ENCODE results near the gene SLC46A1.

SLC46A1 gene

DNA sequence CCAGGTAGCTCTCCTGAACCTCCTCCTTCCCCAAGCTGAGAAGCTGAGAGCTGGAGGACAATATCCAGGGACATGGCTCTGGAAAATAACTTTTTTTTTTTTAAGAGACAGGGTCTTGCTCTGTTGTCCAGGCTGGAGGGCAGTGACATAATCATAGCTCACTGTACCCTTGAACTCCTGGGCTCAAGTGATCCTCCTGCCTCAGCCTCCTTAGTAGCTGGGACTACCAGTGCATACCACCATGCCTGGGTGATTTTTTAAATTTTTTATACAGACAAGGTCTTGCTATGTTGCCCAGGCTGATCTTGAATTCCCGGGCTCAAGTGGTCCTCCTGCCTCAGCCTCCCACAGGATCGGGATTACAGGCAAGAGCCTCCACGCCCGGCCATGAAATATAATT is 6.2 kb downstream of the SLC46A1 start:
- H3K9me3 ChIP-seq (replicated peaks; ENCODE audit: insufficient read depth, low read length): no peaks in the 10 kb centered on the region
- no peaks in the 10 kb centered on the region for H3K27me3 ChIP-seq (replicated peaks; ENCODE audit: insufficient read depth, low read length)
- TF ChIP-seq EZH2 (optimal IDR thresholded peaks at IDR 0.05; ENCODE audit: low read depth, low read length): no peak
- TF ChIP-seq, protein P1, sequence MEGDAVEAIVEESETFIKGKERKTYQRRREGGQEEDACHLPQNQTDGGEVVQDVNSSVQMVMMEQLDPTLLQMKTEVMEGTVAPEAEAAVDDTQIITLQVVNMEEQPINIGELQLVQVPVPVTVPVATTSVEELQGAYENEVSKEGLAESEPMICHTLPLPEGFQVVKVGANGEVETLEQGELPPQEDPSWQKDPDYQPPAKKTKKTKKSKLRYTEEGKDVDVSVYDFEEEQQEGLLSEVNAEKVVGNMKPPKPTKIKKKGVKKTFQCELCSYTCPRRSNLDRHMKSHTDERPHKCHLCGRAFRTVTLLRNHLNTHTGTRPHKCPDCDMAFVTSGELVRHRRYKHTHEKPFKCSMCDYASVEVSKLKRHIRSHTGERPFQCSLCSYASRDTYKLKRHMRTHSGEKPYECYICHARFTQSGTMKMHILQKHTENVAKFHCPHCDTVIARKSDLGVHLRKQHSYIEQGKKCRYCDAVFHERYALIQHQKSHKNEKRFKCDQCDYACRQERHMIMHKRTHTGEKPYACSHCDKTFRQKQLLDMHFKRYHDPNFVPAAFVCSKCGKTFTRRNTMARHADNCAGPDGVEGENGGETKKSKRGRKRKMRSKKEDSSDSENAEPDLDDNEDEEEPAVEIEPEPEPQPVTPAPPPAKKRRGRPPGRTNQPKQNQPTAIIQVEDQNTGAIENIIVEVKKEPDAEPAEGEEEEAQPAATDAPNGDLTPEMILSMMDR (IDR thresholded peaks at IDR 0.05; ENCODE audit: low read length): no peak
- TF ChIP-seq EZH2phosphoT487 (IDR thresholded peaks at IDR 0.05; ENCODE audit: low read length): no peak
- no peak overlapping the region for H3K4me2 ChIP-seq (ENCODE audit: low read depth, low read length)
- DNase-seq: no peak
- H3K9ac ChIP-seq (ENCODE audit: low read length): no peak overlapping the region
- H3K9me2 ChIP-seq (replicated peaks; ENCODE audit: insufficient read depth, low read length): no peaks in the 10 kb centered on the region
- no peak overlapping the region for H2AFZ ChIP-seq (ENCODE audit: low read length)
- no peak overlapping the region for H3K27ac ChIP-seq (ENCODE audit: low read length)
- no peaks in the 10 kb centered on the region for H3K79me2 ChIP-seq (ENCODE audit: low read length)
- no peak overlapping the region for H3K4me3 ChIP-seq (ENCODE audit: low read length)
- no peaks in the 10 kb centered on the region for H3K4me1 ChIP-seq (ENCODE audit: low read length)
- H3K36me3 ChIP-seq (replicated peaks; ENCODE audit: insufficient read depth, low read length): no peaks in the 10 kb centered on the region
- no peaks in the 10 kb centered on the region for H3F3A ChIP-seq (ENCODE audit: insufficient read depth, low read length)
- no peaks in the 10 kb centered on the region for H4K20me1 ChIP-seq (ENCODE audit: insufficient read depth, low read length)

DNA sequence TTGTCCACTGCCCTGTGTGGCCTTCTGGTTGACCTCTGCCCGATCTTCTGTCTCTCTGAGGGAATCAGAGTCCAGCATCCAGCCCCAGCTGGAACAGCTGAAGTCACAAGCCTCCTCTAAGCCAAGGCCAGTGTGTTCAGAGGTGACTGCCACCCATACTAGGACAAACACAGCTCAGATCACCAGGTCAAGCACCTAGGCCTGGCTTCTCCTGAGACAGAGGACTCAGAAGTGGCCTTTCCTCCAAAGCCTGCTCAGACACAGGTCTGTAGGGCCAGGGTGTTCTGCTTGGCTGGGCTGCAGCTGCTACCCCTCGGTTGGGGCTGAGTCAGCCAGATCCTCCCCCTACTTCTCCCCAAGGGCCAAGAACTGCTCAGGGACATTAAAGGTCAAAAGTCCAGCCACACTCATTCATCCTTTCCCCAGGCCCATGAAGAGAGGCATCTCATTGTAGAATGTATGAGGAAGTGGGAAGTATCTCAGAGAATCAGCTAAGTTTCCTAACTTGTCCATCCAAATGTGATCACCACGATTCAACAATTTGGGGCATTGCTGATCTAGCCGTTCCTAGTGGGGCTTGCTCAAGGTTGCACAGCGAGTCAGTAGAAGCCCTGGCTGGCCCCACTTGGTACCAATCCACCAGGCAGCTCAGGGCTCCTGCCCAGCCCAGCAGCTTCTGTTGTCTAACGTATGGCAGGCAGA is 7.6 kb downstream of the SLC46A1 start:
- no peak overlapping the region for H3K4me2 ChIP-seq (ENCODE audit: low read depth, low read length)
- H3K4me1 ChIP-seq (ENCODE audit: low read length): no peaks in the 10 kb centered on the region
- H3K9ac ChIP-seq (ENCODE audit: low read length): no peak overlapping the region
- no peaks in the 10 kb centered on the region for H3K79me2 ChIP-seq (ENCODE audit: low read length)
- no peak for DNase-seq
- TF ChIP-seq, protein P1 (IDR thresholded peaks at IDR 0.05; ENCODE audit: low read length): no peak
- TF ChIP-seq EZH2 (optimal IDR thresholded peaks at IDR 0.05; ENCODE audit: low read depth, low read length) (no peak), EZH2phosphoT487 (IDR thresholded peaks at IDR 0.05; ENCODE audit: low read length) (no peak)
- no peak overlapping the region for H3K4me3 ChIP-seq (ENCODE audit: low read length)
- H4K20me1 ChIP-seq (ENCODE audit: insufficient read depth, low read length): no peaks in the 10 kb centered on the region
- no peaks in the 10 kb centered on the region for H3F3A ChIP-seq (ENCODE audit: insufficient read depth, low read length)
- H3K27ac ChIP-seq (ENCODE audit: low read length): no peak overlapping the region
- H3K36me3 ChIP-seq (replicated peaks; ENCODE audit: insufficient read depth, low read length): no peaks in the 10 kb centered on the region
- no peaks in the 10 kb centered on the region for H3K9me2 ChIP-seq (replicated peaks; ENCODE audit: insufficient read depth, low read length)
- H3K27me3 ChIP-seq (replicated peaks; ENCODE audit: insufficient read depth, low read length): no peaks in the 10 kb centered on the region
- H3K9me3 ChIP-seq (replicated peaks; ENCODE audit: insufficient read depth, low read length): no peaks in the 10 kb centered on the region
- no peak overlapping the region for H2AFZ ChIP-seq (ENCODE audit: low read length)

DNA sequence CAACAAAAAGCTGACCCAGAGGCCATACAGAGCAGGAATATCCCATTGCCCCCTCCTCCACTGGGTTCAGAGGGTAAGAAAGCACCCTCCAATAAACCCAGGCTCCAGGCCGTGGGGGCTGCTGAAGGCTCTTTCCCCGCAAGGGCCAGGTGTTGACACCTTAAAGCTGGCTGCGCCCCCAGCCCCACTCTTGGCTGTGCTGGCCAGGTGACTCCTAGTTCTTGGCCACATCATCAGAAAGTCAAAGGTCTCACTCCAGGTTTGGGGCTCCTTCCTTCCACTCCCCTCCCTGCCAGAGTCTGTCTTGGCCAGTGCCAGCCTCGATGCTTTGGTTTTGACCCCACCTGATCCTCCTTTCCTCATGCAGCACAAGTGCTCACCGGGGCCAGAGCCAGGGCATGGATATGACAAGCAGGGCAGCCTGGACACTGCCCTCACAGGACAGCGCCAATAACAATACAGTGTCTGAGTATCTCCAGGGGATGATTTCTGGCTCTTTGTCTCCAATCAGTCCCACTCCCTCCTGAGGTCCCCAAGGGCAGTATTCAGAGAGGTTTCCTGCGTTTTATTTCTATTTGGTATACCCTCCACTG is 8.2 kb downstream of the SLC46A1 start:
- Histone ChIP-seq H3K4me3 (ENCODE audit: low read length) (no peak overlapping the region), H3K27ac (ENCODE audit: low read length) (no peak overlapping the region), H3K9ac (ENCODE audit: low read length) (no peak overlapping the region), H3F3A (ENCODE audit: insufficient read depth, low read length) (no peaks in the 10 kb centered on the region), H3K4me1 (ENCODE audit: low read length) (no peaks in the 10 kb centered on the region), H3K4me2 (ENCODE audit: low read depth, low read length) (no peak overlapping the region), H3K79me2 (ENCODE audit: low read length) (no peaks in the 10 kb centered on the region), H3K27me3 (replicated peaks; ENCODE audit: insufficient read depth, low read length) (no peaks in the 10 kb centered on the region), H4K20me1 (ENCODE audit: insufficient read depth, low read length) (no peaks in the 10 kb centered on the region), H2AFZ (ENCODE audit: low read length) (no peak overlapping the region), H3K9me2 (replicated peaks; ENCODE audit: insufficient read depth, low read length) (no peaks in the 10 kb centered on the region), H3K36me3 (replicated peaks; ENCODE audit: insufficient read depth, low read length) (no peaks in the 10 kb centered on the region), H3K9me3 (replicated peaks; ENCODE audit: insufficient read depth, low read length) (no peaks in the 10 kb centered on the region)
- no peak for TF ChIP-seq EZH2 (optimal IDR thresholded peaks at IDR 0.05; ENCODE audit: low read depth, low read length)
- no peak for TF ChIP-seq EZH2phosphoT487 (IDR thresholded peaks at IDR 0.05; ENCODE audit: low read length)
- TF ChIP-seq, protein P1 (IDR thresholded peaks at IDR 0.05; ENCODE audit: low read length): no peak
- DNase-seq: no peak

Data from MM.1S (cell line).